Activated naive CD4-positive, alpha-beta T cell treated with anti-CD3 and anti-CD28 coated beads for 36 hours (primary cell): ENCODE data around the gene KNSTRN. TPM values are rescaled to one million over a fixed set of nuclear protein-coding genes. Genes with fewer than 3 reads are reported as not detected.

ENCODE experiments used
- CTCF ChIA-PET: fragments of 350-600 bp; sonication (Branson Sonifier 250); formaldehyde crosslinking; loops from one replicate; lab custom pipeline; 2021; ENCODE audit warnings: antibody characterized with exemption; lab: Charles Lee
- DNase-seq: peaks from one replicate; pipeline ENCODE4 v3.0.0-alpha.2; 2020
- H3K27ac Mint-ChIP-seq: one replicate; pipeline ENCODE4 v1.8.0; 2021; ENCODE audit warnings: mild to moderate bottlenecking, mixed read lengths
- H3K27me3 Mint-ChIP-seq: one replicate; pipeline ENCODE4 v1.8.0; 2021; ENCODE audit warnings: low read depth, mixed read lengths
- H3K36me3 Mint-ChIP-seq: one replicate; pipeline ENCODE4 v1.8.0; 2021; ENCODE audit warnings: low read depth, mixed read lengths
- H3K4me1 Mint-ChIP-seq: one replicate; pipeline ENCODE4 v1.8.0; 2021; ENCODE audit warnings: low read depth, mixed read lengths
- H3K4me3 Mint-ChIP-seq: one replicate; pipeline ENCODE4 v1.8.0; 2021; ENCODE audit warnings: mild to moderate bottlenecking, moderate library complexity, mixed read lengths
- H3K9me3 Mint-ChIP-seq: one replicate; pipeline ENCODE4 v1.8.0; 2021; ENCODE audit warnings: mixed read lengths
- intact Hi-C: fragments of 100-400 bp; cut with micrococcal nuclease; formaldehyde crosslinking; loops from one replicate; pipeline ENCODE4 v1.15.1; 2023
- total RNA-seq, 2 experiments: library from RNA; stranded (reverse); gene quantifications; one replicate each; pipeline ENCODE4 v1.2.3, GENCODE V29; 2021

Gene KNSTRN
- total RNA-seq, 2 experiments from 2014 or later = 60.7 to 62.1 TPM

DNA sequence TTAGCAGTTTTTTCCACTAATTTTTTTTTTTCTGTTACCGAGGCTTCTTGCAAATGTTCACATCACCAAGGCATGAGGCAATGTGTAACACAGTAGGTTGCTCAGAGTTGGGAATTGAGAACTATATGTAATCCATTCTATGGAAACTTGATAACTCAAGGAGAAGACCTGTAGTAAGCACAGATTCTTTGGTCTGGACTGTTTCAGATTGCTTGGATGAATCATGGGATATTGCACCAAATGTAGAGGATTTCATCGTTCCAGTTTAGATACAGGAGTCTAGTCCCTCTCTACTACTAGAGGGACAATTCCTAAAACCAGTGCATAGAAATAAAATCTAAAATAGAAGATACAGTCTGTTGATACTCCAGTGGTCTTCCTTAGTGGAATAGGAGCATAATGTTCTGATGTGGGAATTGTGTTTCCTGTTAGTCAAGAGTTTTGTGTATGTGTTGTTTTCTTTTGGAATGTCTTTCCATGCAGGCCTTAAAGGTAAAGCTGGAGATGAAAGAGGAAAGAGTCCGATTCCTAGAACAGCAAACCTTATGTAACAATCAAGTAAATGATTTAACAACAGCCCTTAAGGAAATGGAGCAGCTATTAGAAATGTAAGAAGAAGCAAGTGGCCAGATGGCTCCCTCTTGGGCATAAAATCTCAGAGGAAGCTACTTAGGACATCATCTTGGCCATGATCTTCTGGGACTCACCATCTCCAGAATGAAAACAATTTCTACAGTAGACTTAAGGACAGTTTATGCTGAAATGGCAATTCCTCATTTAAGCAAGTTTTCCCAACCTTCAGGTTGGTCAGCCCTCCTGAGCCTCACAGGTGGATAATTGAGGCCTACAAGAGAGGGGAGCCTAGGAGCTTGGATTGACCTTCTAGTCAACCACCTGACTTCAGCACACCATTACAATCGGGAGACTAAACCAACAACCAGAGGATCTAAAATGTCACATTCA, 10.7 kb downstream of the KNSTRN start:
- CTCF ChIA-PET = no interaction called here
- intact Hi-C loops = no loop called here
- DNase-seq = no peak
- H3K4me3 Mint-ChIP-seq = no peak overlapping the region
- peaks cover 8% of the 10 kb centered on the region for H3K4me1 Mint-ChIP-seq
- H3K27me3 Mint-ChIP-seq = no peaks in the 10 kb centered on the region
- no peaks in the 10 kb centered on the region for H3K9me3 Mint-ChIP-seq
- H3K27ac Mint-ChIP-seq = no peak overlapping the region
- peaks cover 30% of the 10 kb centered on the region for H3K36me3 Mint-ChIP-seq

GRCh38 chr15:40397688-40398412, 15.3 kb downstream of the KNSTRN start:
- intact Hi-C loops = loop anchor here (1.0 kb wide), 1 partner anchor 11 kb away; no protein-coding TSS in a partner anchor
- CTCF ChIA-PET = interaction anchor here (0.6 to 3.6 kb wide), 13 partner anchors 10 to 123 kb away, joined by 3 to 17 read pairs (median 4); partner anchors contain the start of gene KNSTRN
- Mint-ChIP-seq H3K4me3 (no peak overlapping the region), H3K9me3 (no peaks in the 10 kb centered on the region), H3K36me3 (peaks cover 7% of the 10 kb centered on the region), H3K4me1 (peaks cover 19% of the 10 kb centered on the region), H3K27me3 (no peaks in the 10 kb centered on the region), H3K27ac (peak overlapping the region; percentile 3)
- DNase-seq = no peak

GRCh38 chr15:40398413-40398873, 15.9 kb downstream of the KNSTRN start:
- H3K4me1 Mint-ChIP-seq = peaks cover 21% of the 10 kb centered on the region
- CTCF ChIA-PET = interaction anchor here (1.0 to 3.6 kb wide), 11 partner anchors 10 to 125 kb away, joined by 3 to 17 read pairs (median 4); partner anchors contain the start of gene KNSTRN
- intact Hi-C loops = loop anchor here (1.0 kb wide), 1 partner anchor 11 kb away; no protein-coding TSS in a partner anchor
- DNase-seq = peak; percentile 51
- no peaks in the 10 kb centered on the region for H3K9me3 Mint-ChIP-seq
- H3K27ac Mint-ChIP-seq = peak overlapping the region; percentile 3
- no peak overlapping the region for H3K4me3 Mint-ChIP-seq
- H3K27me3 Mint-ChIP-seq = no peaks in the 10 kb centered on the region
- peaks cover 7% of the 10 kb centered on the region for H3K36me3 Mint-ChIP-seq

- Mint-ChIP-seq H3K36me3 (peaks cover 3% of the 10 kb centered on the region), H3K4me1 (peaks cover 26% of the 10 kb centered on the region), H3K4me3 (no peak overlapping the region), H3K9me3 (no peaks in the 10 kb centered on the region), H3K27me3 (no peaks in the 10 kb centered on the region), H3K27ac (no peak overlapping the region)
- DNase-seq = no peak
- intact Hi-C loops = no loop called here
- CTCF ChIA-PET = interaction anchor here (0.5 to 3.6 kb wide), 5 partner anchors 12 to 195 kb away, joined by 3 to 17 read pairs (median 4); partner anchors contain the start of gene KNSTRN
Measured at GRCh38 chr15:40399370-40399769, 16.8 kb downstream of the KNSTRN start.

DNA sequence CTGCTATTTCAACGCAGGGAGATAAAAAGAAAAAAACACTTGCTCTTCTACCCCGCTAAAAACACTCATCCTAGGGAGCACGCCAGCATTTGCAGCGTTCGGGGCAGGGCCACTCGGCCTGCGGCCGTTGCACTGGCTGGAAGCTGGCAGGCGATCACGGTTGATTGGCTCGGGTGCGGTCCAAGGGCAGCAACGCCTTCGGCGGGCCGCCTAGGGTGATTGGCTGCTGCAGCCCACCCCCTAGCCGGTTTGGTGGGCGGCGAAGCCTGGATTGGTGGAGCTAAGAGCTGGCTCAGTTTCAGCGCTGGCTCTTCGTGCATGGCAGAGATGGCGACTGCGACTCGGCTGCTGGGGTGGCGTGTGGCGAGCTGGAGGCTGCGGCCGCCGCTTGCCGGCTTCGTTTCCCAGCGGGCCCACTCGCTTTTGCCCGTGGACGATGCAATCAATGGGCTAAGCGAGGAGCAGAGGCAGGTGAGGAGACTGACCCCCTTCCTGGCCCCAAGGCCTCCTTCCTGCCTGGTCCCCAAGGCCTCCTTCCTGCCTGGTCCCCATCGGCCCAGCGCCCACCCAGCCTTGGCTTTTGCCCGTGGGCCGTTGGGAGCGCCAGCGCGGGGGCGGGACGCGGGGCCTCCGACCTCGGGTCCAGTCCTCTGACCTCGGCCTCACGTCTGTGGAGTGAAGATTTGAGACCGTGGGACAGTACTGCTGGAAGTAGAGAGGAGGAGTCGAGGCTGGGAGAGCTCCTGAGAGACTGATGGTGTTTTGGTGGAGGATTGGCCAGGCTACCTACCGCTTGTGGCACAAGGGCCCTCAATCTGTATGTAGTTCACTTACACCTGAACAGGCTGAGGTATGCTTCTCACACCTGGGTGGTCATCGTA, 23.2 kb downstream of the KNSTRN start, which contains the start of gene IVD:
IVD (plus strand) TSS at position 295 of the 881 bp plus-strand sequence; CDS start at position 328, 33 bp downstream.
- Mint-ChIP-seq H3K4me3 (peak within 1 kb of the TSS; percentile 83), H3K36me3 (peaks cover 12% of the 10 kb centered on the region), H3K27ac (peak within 1 kb of the TSS; percentile 71), H3K4me1 (peaks cover 56% of the 10 kb centered on the region), H3K9me3 (no peaks in the 10 kb centered on the region), H3K27me3 (no peaks in the 10 kb centered on the region)
- CTCF ChIA-PET = interaction anchor here (0.6 to 3.8 kb wide), 6 partner anchors 17 to 87 kb away, joined by 3 to 20 read pairs (median 9); no protein-coding TSS in a partner anchor
- DNase-seq = peak; percentile 94
- intact Hi-C loops = loop anchor here (1.0 to 10.0 kb wide), 4 partner anchors 23 to 361 kb away; partner anchors contain the start of genes KNSTRN and RMDN3

DNA sequence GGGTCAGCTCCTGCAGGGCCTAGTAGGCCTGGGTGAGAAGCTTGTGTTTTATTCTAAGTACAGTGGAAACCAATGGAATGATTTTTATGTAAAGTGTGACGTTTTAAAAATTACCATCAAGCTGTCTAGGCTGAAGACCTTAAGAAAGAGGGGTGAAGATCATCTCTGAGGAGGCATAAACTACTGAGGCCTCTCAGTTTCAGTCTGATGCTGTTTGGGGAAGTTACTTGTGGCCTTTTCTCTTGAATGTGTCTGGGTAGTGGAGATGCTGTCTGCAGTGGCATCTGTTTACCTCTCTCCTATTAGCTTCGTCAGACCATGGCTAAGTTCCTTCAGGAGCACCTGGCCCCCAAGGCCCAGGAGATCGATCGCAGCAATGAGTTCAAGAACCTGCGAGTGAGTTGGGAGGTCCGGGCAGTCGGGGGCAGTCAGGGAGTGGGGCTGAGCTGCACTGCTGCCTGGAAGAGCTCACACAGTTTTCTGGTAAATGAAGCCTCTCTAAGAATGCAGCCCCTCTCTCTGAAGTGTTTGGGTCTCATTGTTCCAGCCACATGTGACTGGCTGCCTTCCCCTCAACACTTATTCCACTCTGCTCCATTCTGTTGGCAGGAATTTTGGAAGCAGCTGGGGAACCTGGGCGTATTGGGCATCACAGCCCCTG, 24.9 kb downstream of the KNSTRN start:
- H3K4me1 Mint-ChIP-seq = peaks cover 58% of the 10 kb centered on the region
- intact Hi-C loops = loop anchor here (10.0 kb wide), 1 partner anchor 363 kb away; no protein-coding TSS in a partner anchor
- no peaks in the 10 kb centered on the region for H3K9me3 Mint-ChIP-seq
- H3K27me3 Mint-ChIP-seq = no peaks in the 10 kb centered on the region
- peaks cover 26% of the 10 kb centered on the region for H3K36me3 Mint-ChIP-seq
- DNase-seq = no peak
- H3K27ac Mint-ChIP-seq = no peak overlapping the region
- H3K4me3 Mint-ChIP-seq = peak overlapping the region; percentile 43
- CTCF ChIA-PET = interaction anchor here (1.1 to 1.5 kb wide), 3 partner anchors 10 to 39 kb away, joined by 3 to 4 read pairs (median 4); no protein-coding TSS in a partner anchor

- CTCF ChIA-PET = interaction anchor here (0.6 kb wide), 1 partner anchor 334 kb away, joined by 3 read pairs; no protein-coding TSS in a partner anchor
- H3K4me1 Mint-ChIP-seq = peaks cover 51% of the 10 kb centered on the region
- peak overlapping the region; percentile 50 for H3K27ac Mint-ChIP-seq
- DNase-seq = peak; percentile 34
- intact Hi-C loops = loop anchor here (1.0 to 10.0 kb wide), 2 partner anchors 11 to 365 kb away; no protein-coding TSS in a partner anchor
- H3K9me3 Mint-ChIP-seq = no peaks in the 10 kb centered on the region
- no peak overlapping the region for H3K4me3 Mint-ChIP-seq
- H3K36me3 Mint-ChIP-seq = peaks cover 28% of the 10 kb centered on the region
- H3K27me3 Mint-ChIP-seq = no peaks in the 10 kb centered on the region
Measured at GRCh38 chr15:40409366-40409765, 26.8 kb downstream of the KNSTRN start.

DNA sequence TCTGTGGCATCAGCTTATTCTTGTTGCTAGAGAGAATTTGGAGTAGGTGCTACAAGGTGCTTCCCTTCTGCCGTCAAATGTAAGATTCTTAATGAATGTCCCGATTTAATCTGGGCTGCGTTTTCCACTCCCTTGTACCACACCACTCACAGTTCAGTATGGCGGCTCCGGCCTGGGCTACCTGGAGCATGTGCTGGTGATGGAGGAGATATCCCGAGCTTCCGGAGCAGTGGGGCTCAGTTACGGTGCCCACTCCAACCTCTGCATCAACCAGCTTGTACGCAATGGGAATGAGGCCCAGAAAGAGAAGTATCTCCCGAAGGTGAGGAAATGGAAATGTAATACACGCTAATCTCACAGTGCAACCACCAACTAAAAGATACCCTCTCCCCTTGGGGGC, 28.0 kb downstream of the KNSTRN start:
- Mint-ChIP-seq H3K4me1 (peaks cover 40% of the 10 kb centered on the region), H3K27me3 (no peaks in the 10 kb centered on the region), H3K9me3 (no peaks in the 10 kb centered on the region), H3K4me3 (no peak overlapping the region), H3K27ac (no peak overlapping the region), H3K36me3 (peaks cover 34% of the 10 kb centered on the region)
- CTCF ChIA-PET = interaction anchor here (0.5 kb wide), 1 partner anchor 33 kb away, joined by 3 read pairs; no protein-coding TSS in a partner anchor
- DNase-seq = no peak
- intact Hi-C loops = no loop called here

- Mint-ChIP-seq H3K4me1 (peaks cover 29% of the 10 kb centered on the region), H3K36me3 (peaks cover 37% of the 10 kb centered on the region), H3K4me3 (no peak overlapping the region), H3K9me3 (no peaks in the 10 kb centered on the region), H3K27me3 (no peaks in the 10 kb centered on the region), H3K27ac (no peak overlapping the region)
- intact Hi-C loops = no loop called here
- no peak for DNase-seq
- CTCF ChIA-PET = interaction anchor here (0.6 to 3.5 kb wide), 4 partner anchors 10 to 101 kb away, joined by 3 to 13 read pairs (median 3); no protein-coding TSS in a partner anchor
Measured at GRCh38 chr15:40412095-40412759, 29.7 kb downstream of the KNSTRN start.

GRCh38 chr15:40413036-40413435, 30.5 kb downstream of the KNSTRN start:
- no peak for DNase-seq
- Mint-ChIP-seq H3K4me3 (no peak overlapping the region), H3K27ac (no peak overlapping the region), H3K27me3 (no peaks in the 10 kb centered on the region), H3K9me3 (no peaks in the 10 kb centered on the region), H3K4me1 (peaks cover 21% of the 10 kb centered on the region), H3K36me3 (peaks cover 37% of the 10 kb centered on the region)
- CTCF ChIA-PET = interaction anchor here (0.9 to 3.5 kb wide), 3 partner anchors 9 to 27 kb away, joined by 3 to 13 read pairs (median 3); no protein-coding TSS in a partner anchor
- intact Hi-C loops = no loop called here
